HG03196 (cell line): ENCODE data around the gene C6orf89.
"Not testable (repeated sequence)": the region's sequence is repeated elsewhere in the genome, so short reads cannot be mapped to it uniquely, and the experiment has no call there.

Source experiments
- ATAC-seq: cut with Tn5 transposase; IDR thresholded peaks from one replicate; pipeline ENCODE4 v1.9.1; 2021; ENCODE audit not compliant: unreplicated experiment

Gene C6orf89

GRCh38 chr6:36920049-36920448 is 34.3 kb downstream of the C6orf89 start:
- ATAC-seq, result no peak

- ATAC-seq, result no peak
These were observed 34.8 kb downstream of the C6orf89 start for GRCh38 chr6:36920546-36920945.

GRCh38 chr6:36924131-36924530 is 38.4 kb downstream of the C6orf89 start:
- no peak for ATAC-seq

GRCh38 chr6:36924778-36925374 is 39.1 kb downstream of the C6orf89 start:
- no peak for ATAC-seq

GRCh38 chr6:36925809-36926208 is 40.1 kb downstream of the C6orf89 start:
- ATAC-seq, result no peak

- no peak for ATAC-seq
These were observed 41.2 kb downstream of the C6orf89 start for GRCh38 chr6:36926708-36927513.

GRCh38 chr6:36927691-36928546 is 42.2 kb downstream of the C6orf89 start:
- ATAC-seq, result no peak

- ATAC-seq, result no peak
These were observed 42.8 kb downstream of the C6orf89 start for GRCh38 chr6:36928547-36928918.

GRCh38 chr6:36929152-36929551 is 43.4 kb downstream of the C6orf89 start:
- no peak for ATAC-seq

GRCh38 chr6:36929607-36930006 is 43.9 kb downstream of the C6orf89 start:
- no peak for ATAC-seq

- ATAC-seq, result no peak
These were observed 44.7 kb downstream of the C6orf89 start for GRCh38 chr6:36930483-36930882.

GRCh38 chr6:36933102-36933501 is 47.4 kb downstream of the C6orf89 start:
- no peak for ATAC-seq

- ATAC-seq, result no peak
These were observed 47.8 kb downstream of the C6orf89 start for GRCh38 chr6:36933519-36933918.

- ATAC-seq, result no peak
These were observed 49.1 kb downstream of the C6orf89 start for GRCh38 chr6:36934901-36935300.

- ATAC-seq, result no peak
These were observed 51.1 kb downstream of the C6orf89 start for GRCh38 chr6:36936824-36937223.

- ATAC-seq, result no peak
These were observed 52.1 kb downstream of the C6orf89 start for GRCh38 chr6:36937896-36938295.

- ATAC-seq, result no peak
These were observed 52.8 kb downstream of the C6orf89 start for GRCh38 chr6:36938536-36938935.

GRCh38 chr6:36939005-36939404 is 53.3 kb downstream of the C6orf89 start:
- not testable (repeated sequence) for ATAC-seq

GRCh38 chr6:36940027-36940426 is 54.3 kb downstream of the C6orf89 start:
- no peak for ATAC-seq

- not testable (repeated sequence) for ATAC-seq
These were observed 55.8 kb downstream of the C6orf89 start for GRCh38 chr6:36941561-36941960.

- ATAC-seq, result not testable (repeated sequence)
These were observed 56.6 kb downstream of the C6orf89 start for GRCh38 chr6:36942329-36942728.

GRCh38 chr6:36944650-36945049 is 58.9 kb downstream of the C6orf89 start:
- ATAC-seq, result no peak
